ENCODE results near the gene ST7L.

The ST7L gene

DNA sequence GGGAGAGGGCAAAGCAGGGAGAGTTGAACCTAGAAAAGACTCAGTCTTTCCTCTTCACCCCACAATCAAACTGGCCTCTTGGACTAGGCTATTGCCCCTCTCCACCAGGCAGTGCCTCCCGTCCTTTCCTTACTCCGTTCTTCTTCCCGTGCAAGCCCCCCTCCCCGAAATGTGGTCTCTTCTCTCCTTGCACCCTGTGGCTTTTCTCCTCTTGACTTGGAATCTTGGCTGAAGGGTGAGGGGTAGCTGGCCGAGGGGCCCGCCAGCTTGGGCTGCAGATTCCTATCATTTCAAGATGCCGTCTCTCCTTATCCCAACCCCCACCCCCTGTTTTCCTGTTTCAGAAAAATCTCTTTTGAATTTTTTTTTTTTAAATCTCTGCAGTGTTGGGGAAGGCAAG lies 108.6 kb downstream of the ST7L start:
- Histone ChIP-seq H3K9me3 (ENCODE audit: insufficient read depth, low read length, severe bottlenecking) (no peaks in the 10 kb centered on the region), H3K9ac (ENCODE audit: low read depth, low read length) (no peak overlapping the region), H2AFZ (ENCODE audit: low read depth, low read length) (no peak overlapping the region), H3K4me1 (ENCODE audit: insufficient read depth, low read length) (no peaks in the 10 kb centered on the region), H3K79me2 (ENCODE audit: insufficient read depth, low read length) (no peaks in the 10 kb centered on the region), H3K4me3 (ENCODE audit: low read depth in 1 of 2, low read length in 2 of 2) (no peak overlapping the region), H3K27me3 (ENCODE audit: insufficient read depth, low read length, poor library complexity) (no peaks in the 10 kb centered on the region), H4K20me1 (ENCODE audit: insufficient read depth, low read length) (no peaks in the 10 kb centered on the region), H3K27ac (ENCODE audit: low read length) (no peak overlapping the region), H3K4me2 (ENCODE audit: insufficient read depth, low read length) (no peak overlapping the region), H3K36me3 (ENCODE audit: insufficient read depth, low read length) (no peaks in the 10 kb centered on the region)
- no peak for DNase-seq
- ATAC-seq (ENCODE audit: insufficient read depth, low read depth): no peak
- TF ChIP-seq, protein P1, sequence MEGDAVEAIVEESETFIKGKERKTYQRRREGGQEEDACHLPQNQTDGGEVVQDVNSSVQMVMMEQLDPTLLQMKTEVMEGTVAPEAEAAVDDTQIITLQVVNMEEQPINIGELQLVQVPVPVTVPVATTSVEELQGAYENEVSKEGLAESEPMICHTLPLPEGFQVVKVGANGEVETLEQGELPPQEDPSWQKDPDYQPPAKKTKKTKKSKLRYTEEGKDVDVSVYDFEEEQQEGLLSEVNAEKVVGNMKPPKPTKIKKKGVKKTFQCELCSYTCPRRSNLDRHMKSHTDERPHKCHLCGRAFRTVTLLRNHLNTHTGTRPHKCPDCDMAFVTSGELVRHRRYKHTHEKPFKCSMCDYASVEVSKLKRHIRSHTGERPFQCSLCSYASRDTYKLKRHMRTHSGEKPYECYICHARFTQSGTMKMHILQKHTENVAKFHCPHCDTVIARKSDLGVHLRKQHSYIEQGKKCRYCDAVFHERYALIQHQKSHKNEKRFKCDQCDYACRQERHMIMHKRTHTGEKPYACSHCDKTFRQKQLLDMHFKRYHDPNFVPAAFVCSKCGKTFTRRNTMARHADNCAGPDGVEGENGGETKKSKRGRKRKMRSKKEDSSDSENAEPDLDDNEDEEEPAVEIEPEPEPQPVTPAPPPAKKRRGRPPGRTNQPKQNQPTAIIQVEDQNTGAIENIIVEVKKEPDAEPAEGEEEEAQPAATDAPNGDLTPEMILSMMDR (IDR thresholded peaks at IDR 0.05; ENCODE audit: borderline replicate concordance, extremely low read depth, low read length, poor library complexity, severe bottlenecking): no peak

DNA sequence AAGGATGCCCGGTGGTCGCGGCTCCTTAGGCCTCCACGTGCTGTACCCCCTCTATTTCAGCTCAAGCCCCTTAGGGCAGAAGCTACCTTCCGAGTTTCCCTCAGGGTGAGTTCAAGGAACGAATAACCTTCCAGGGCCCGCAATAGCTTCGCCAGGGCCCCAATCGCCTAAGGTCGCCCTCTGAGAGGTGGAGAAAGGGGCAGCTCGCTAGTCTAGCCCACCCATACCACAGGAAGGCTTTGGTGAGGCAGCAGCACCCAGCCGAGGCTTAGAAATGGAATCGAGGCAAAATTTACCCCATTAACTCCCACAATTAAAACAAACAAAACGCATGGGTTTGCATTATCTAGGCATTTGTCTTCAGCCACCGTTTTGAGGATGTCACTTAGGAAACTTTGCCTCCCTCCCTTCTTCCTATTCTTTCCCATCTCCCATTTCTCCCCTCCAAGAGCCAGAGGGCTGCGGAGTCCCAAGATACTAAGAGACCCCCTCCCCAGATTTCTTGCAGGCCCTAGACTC lies 109.2 kb downstream of the ST7L start:
- ATAC-seq (ENCODE audit: insufficient read depth, low read depth) (no peak), DNase-seq (no peak)
- Histone ChIP-seq H3K4me1 (ENCODE audit: insufficient read depth, low read length) (no peaks in the 10 kb centered on the region), H2AFZ (ENCODE audit: low read depth, low read length) (no peak overlapping the region), H3K9ac (ENCODE audit: low read depth, low read length) (no peak overlapping the region), H3K4me2 (ENCODE audit: insufficient read depth, low read length) (no peak overlapping the region), H3K27ac (ENCODE audit: low read length) (no peak overlapping the region), H4K20me1 (ENCODE audit: insufficient read depth, low read length) (no peaks in the 10 kb centered on the region), H3K36me3 (ENCODE audit: insufficient read depth, low read length) (no peaks in the 10 kb centered on the region), H3K4me3 (ENCODE audit: low read depth in 1 of 2, low read length in 2 of 2) (no peak overlapping the region), H3K27me3 (ENCODE audit: insufficient read depth, low read length, poor library complexity) (no peaks in the 10 kb centered on the region), H3K79me2 (ENCODE audit: insufficient read depth, low read length) (no peaks in the 10 kb centered on the region), H3K9me3 (ENCODE audit: insufficient read depth, low read length, severe bottlenecking) (no peaks in the 10 kb centered on the region)
- TF ChIP-seq EZH2 (IDR thresholded peaks at IDR 0.05; ENCODE audit: borderline replicate concordance, low read depth, low read length, severe bottlenecking): no peak
- TF ChIP-seq, protein P1 (IDR thresholded peaks at IDR 0.05; ENCODE audit: borderline replicate concordance, extremely low read depth, low read length, poor library complexity, severe bottlenecking): no peak

DNA sequence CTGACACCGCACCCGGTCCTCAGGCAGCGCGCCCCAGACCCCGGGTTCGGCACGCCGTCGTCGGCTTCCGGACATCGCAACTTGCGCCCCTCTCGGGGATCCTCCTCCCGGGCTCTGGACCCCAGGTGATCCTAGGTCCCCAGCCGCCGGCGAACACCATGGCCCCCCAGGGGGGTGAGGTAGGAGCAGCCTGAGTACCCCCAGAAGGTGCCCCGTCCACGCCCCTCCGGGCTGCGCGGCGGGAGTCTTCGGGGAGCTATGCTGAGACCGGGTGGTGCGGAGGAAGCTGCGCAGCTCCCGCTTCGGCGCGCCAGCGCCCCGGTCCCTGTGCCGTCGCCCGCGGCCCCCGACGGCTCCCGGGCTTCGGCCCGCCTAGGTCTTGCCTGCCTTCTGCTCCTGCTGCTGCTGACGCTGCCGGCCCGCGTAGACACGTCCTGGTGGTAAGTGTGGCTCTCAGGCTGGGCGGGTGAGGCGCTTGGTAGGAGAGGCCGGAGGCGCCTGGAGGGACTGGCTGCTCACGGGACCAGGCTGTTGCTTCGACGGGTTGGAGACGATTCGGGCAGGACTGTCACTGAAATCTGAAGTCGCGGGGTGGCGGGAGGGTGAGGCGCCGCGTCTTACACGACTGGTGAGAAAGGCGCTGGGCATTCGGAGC lies 109.8 kb downstream of the ST7L start:
- Histone ChIP-seq H3K27ac (ENCODE audit: low read length) (no peak overlapping the region), H3K4me2 (ENCODE audit: insufficient read depth, low read length) (no peak overlapping the region), H4K20me1 (ENCODE audit: insufficient read depth, low read length) (no peaks in the 10 kb centered on the region), H3K4me1 (ENCODE audit: insufficient read depth, low read length) (no peaks in the 10 kb centered on the region), H3K27me3 (ENCODE audit: insufficient read depth, low read length, poor library complexity) (peaks cover 1% of the 10 kb centered on the region), H3K36me3 (ENCODE audit: insufficient read depth, low read length) (no peaks in the 10 kb centered on the region), H3K9ac (ENCODE audit: low read depth, low read length) (no peak overlapping the region), H2AFZ (ENCODE audit: low read depth, low read length) (no peak overlapping the region), H3K9me3 (ENCODE audit: insufficient read depth, low read length, severe bottlenecking) (no peaks in the 10 kb centered on the region), H3K4me3 (ENCODE audit: low read depth in 1 of 2, low read length in 2 of 2) (no peak overlapping the region), H3K79me2 (ENCODE audit: insufficient read depth, low read length) (no peaks in the 10 kb centered on the region)
- no peak for TF ChIP-seq EZH2 (IDR thresholded peaks at IDR 0.05; ENCODE audit: borderline replicate concordance, low read depth, low read length, severe bottlenecking)
- TF ChIP-seq, protein P1 (IDR thresholded peaks at IDR 0.05; ENCODE audit: borderline replicate concordance, extremely low read depth, low read length, poor library complexity, severe bottlenecking): no peak
- ATAC-seq (ENCODE audit: insufficient read depth, low read depth) (no peak), DNase-seq (no peak)
